HG03196 (cell line): ENCODE data around the gene ATP13A3.

Source experiments
- ATAC-seq: cut with Tn5 transposase; IDR thresholded peaks from one replicate; pipeline ENCODE4 v1.9.1; 2021; ENCODE audit not compliant: unreplicated experiment

Gene ATP13A3

DNA sequence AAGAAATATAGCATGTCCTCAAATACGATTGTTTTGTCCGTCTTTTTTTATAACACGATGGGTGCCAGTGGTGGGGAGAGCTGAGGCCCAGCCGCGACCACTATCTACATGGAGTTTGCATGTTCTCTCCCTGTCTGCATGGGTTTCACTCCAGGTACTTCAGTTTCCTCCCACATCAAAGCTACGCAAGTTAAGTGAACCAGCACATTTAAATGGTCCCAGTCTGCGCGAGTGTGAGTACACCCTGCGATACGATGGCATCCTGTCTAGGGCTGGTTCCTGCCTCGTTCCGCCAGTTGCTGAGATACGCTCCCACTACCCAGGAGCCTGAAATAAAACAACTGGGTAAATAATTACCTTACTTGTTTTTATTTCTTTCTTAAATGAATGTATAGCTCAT, 40.6 kb downstream of the ATP13A3 start:
- no peak for ATAC-seq

- no peak for ATAC-seq
Observed at GRCh38 chr3:194443901-194444300, 42.9 kb downstream of the ATP13A3 start.

- no peak for ATAC-seq
Observed at GRCh38 chr3:194440756-194441155, 46.0 kb downstream of the ATP13A3 start.

- ATAC-seq: no peak
Observed at GRCh38 chr3:194439881-194440550, 46.8 kb downstream of the ATP13A3 start.

GRCh38 chr3:194434503-194434902, 52.3 kb downstream of the ATP13A3 start:
- no peak for ATAC-seq

DNA sequence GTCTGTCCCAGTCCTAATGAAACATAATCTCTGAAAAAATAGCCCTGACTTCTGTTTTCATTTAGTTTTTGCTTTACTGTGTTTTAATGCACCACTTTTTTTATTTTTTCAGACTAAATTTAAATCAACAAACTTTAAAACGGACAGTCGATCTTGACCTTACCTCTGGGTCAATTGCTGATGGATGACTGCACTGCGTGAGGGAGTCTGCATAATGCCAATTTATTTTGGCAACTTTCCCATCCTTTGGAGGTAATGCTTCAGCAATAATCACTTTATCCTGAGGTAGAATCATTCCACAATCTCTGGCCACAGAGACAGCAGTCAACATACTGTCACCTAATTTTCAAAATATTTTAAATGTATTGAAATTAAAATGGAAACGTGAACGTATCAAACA, 55.2 kb downstream of the ATP13A3 start:
- ATAC-seq: no peak

DNA sequence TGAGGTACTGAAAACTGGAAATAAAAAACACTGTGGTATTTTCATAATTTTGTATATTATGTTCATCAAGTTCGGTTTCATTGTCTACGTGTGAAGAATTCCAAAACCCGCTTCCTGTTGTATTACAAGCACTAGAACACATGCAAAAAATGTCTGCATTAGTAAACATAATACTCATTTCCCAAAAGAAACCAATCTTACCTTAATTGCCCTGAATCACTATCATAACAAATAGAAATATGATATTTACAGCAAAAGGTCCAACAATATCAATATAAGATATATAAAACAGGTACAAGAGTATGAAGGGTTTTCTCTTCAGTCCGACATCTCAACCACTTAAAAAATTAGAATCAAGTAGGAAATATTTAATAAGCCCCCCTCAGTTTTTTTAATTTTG, 61.4 kb downstream of the ATP13A3 start:
- no peak for ATAC-seq

GRCh38 chr3:194424953-194425352, 61.8 kb downstream of the ATP13A3 start:
- ATAC-seq: no peak

GRCh38 chr3:194424373-194424772, 62.4 kb downstream of the ATP13A3 start:
- ATAC-seq: no peak

- ATAC-seq: no peak
Observed at GRCh38 chr3:194423317-194423716, 63.5 kb downstream of the ATP13A3 start.

DNA sequence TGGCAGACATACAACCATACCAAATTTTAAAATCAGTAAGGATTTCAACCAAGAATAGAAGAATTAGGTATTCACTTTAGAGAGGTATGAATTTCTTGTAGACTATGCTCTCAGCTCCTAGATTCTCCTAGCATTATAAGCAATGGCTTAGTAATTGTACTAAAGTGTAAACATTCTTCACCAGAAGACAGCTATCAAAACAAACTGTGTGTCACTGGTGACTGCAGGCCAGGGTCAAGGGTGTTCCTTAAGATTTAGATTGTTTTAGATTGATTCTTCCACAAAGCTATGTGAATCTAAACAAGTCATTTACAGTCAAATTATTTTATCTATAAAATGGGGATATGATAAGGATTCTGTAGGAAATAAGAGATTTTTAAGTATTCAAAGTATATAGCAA, 64.6 kb downstream of the ATP13A3 start:
- no peak for ATAC-seq

GRCh38 chr3:194418671-194419070, 68.1 kb downstream of the ATP13A3 start:
- ATAC-seq: no peak

DNA sequence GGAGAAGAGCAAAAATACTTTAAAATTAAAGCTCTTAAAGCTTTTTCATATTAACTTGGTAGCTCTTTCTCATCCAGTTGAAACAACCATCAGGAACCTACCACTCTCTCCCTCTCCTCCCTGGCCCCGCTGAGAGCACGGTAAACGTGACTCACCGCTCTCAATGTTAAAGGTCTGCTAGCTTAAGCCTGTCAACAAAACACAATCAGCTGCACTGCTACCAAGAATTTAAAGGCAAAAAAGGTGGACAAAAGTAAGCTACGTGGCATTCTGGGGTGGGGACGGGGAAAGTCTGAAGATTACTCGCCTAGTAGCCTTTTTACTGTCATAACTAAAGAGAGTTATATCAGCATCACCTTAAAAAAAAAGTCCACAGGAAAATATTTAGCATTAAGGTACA, 79.4 kb downstream of the ATP13A3 start:
- no peak for ATAC-seq

GRCh38 chr3:194405766-194406165, 81.0 kb downstream of the ATP13A3 start:
- ATAC-seq: no peak

- no peak for ATAC-seq
Observed at GRCh38 chr3:194404365-194405140, 82.2 kb downstream of the ATP13A3 start.

DNA sequence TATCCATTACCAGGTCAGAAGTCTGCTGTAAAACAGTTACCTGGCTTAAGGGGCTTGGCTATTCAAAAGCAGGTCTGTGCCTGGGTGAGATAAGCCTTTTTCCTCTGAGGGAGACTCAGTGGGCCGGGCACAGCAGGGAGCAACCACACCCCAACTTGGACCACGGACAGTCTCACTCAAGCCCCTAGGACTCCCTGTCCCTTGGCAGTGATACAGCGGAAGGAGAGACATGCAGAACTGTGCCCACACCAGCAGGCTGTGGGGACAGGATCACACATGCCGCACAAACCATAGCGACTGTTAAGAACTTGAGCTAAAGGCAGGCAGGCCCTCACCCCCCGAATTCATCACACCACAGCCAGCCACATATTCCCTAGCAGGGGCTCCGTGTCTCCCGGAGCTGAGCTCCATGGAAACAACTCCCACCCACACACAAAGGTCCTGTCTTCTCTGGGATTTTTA, 84.9 kb downstream of the ATP13A3 start:
- ATAC-seq: no peak

GRCh38 chr3:194401346-194401745, 85.5 kb downstream of the ATP13A3 start:
- ATAC-seq: no peak

DNA sequence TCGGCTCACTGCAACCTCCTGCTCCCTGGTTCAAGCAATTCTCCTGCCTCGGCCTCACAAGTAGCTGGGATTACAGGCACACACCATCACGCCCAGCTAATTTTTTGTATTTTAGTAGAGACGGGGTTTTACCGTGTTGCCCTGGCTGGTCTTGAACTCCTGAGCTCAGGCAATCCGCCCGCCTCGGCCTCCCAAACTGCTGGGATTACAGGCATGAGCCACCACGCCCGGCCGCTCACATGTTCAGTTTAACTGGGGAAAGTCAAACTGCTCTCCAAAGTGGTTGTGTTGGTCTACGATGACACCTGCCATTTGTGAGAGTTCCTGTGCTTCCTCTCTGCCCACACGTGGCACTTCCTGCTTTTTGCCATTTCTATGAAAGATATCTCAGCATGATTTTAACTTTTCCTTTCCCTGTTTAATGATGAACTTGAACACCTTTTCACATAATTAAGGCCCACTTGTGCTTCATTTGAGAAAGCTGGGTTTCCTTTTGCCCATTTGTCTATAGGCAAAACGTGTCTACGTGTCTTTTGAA, 86.9 kb downstream of the ATP13A3 start:
- ATAC-seq: no peak

DNA sequence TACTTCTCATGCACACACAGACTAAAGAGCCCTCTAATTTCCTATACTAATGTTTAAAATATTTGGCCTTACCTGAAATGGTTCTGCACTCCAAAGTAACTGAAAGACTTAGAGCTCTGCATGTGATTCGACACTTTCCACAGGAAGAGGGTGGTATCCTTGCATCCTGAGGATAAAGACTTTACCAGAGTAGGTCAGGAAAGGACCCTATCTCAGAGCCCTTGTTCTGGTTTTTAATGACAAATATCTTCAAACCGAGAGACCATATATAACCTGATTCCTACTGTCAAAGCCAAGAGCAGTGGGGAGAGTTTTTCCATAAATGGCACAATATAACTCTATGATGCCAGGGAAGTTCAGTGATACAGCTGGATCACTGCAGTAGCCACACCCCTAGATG, 87.6 kb downstream of the ATP13A3 start, which contains the start of gene GP5:
TSS of gene GP5 (minus strand) at position 101 of the 400 bp plus-strand sequence. CDS start 984 bp downstream, outside the sequence.
- ATAC-seq: no peak

DNA sequence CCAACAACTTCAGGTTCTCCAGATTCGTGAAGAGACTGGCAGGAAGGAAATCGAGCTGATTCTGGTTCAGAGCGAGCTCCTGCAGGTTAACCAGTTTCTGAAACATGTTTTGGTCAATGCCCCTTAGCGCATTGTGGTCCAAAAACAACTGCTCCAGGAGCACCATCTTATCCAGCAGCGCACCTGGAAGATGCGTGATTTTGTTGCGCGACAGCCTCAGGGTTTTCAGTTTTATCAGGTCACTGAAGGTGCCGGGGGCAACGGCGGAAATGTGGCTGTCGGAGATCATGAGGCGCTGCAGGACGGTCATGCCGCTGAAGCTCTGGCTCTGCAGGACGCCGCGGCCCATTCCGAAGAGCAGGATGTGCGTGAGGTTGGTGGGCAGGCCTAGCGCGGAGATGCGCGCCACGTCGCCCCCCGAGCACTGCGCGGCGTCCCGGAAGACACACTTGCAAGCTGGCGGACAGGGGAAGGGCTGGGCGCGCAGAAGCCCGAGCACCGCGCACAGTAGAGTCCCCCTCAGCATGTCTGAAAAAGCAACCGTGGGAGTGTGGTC, 89.0 kb downstream of the ATP13A3 start:
- ATAC-seq: no peak

- ATAC-seq: no peak
Observed at GRCh38 chr3:194396859-194397756, 89.7 kb downstream of the ATP13A3 start.
